Measurements from ENCODE around the gene PTPRD. TPM values are rescaled to one million over a fixed set of nuclear protein-coding genes. Genes with fewer than 3 reads are reported as not detected.

Gene PTPRD
- total RNA-seq, 1 donor from 2014 or later, result 109 TPM

GRCh38 chr9:8473244-8474020 is 2139.4 kb downstream of the PTPRD start:
- no peaks in the 10 kb centered on the region for H3K9me3 Mint-ChIP-seq

DNA sequence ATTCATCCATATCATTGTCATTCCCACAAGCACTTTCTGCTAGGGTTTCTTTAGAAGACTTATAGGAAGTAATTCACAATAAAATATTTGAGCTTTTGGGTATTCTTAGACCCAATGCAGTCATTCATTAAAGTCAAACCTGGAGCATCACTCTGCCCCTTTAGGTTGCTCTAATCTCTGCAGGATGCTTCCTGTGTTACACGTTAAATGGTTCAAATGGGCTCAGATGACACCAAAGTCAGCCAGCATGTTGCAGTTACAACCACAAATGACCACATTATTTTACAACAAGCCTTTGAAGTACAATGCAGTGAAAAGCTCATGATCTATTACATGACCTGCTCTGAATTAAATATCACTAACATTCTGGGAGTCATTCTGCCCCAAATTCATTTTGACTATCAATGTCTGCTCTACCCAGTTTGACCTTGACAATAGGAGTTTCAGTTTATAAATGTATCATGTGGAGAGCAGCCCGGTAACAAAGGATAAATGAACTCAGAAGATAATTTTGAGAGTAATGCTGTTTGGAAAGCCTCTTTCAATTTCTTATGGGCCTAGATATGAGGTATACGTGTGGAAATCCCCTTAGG is 2144.7 kb downstream of the PTPRD start:
- no peak for DNase-seq (ENCODE audit: low spot score in 2 of 2, unreplicated experiment in 2 of 2)

More at GRCh38 chr9:8473244-8474020, 2139.4 kb downstream of the PTPRD start:
- TF ChIP-seq, protein P1, sequence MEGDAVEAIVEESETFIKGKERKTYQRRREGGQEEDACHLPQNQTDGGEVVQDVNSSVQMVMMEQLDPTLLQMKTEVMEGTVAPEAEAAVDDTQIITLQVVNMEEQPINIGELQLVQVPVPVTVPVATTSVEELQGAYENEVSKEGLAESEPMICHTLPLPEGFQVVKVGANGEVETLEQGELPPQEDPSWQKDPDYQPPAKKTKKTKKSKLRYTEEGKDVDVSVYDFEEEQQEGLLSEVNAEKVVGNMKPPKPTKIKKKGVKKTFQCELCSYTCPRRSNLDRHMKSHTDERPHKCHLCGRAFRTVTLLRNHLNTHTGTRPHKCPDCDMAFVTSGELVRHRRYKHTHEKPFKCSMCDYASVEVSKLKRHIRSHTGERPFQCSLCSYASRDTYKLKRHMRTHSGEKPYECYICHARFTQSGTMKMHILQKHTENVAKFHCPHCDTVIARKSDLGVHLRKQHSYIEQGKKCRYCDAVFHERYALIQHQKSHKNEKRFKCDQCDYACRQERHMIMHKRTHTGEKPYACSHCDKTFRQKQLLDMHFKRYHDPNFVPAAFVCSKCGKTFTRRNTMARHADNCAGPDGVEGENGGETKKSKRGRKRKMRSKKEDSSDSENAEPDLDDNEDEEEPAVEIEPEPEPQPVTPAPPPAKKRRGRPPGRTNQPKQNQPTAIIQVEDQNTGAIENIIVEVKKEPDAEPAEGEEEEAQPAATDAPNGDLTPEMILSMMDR (IDR thresholded peaks at IDR 0.05; ENCODE audit: unreplicated experiment), result no peak
- peaks cover 18% of the 10 kb centered on the region for H3K4me1 Mint-ChIP-seq
- no peaks in the 10 kb centered on the region for H3K27me3 Mint-ChIP-seq (ENCODE audit: low read depth)
- DNase-seq (ENCODE audit: low spot score in 2 of 2, unreplicated experiment in 2 of 2), result no peak
- H3K4me3 Mint-ChIP-seq, result no peak overlapping the region
- no peak overlapping the region for H3K27ac Mint-ChIP-seq
- peaks cover 2% of the 10 kb centered on the region for H3K36me3 Mint-ChIP-seq

GRCh38 chr9:8457816-8458215 is 2155.0 kb downstream of the PTPRD start:
- TF ChIP-seq, protein P1 (IDR thresholded peaks at IDR 0.05; ENCODE audit: unreplicated experiment), result no peak
- no peak for DNase-seq (ENCODE audit: low spot score in 2 of 2, unreplicated experiment in 2 of 2)
- Mint-ChIP-seq H3K36me3 (peaks cover 1% of the 10 kb centered on the region), H3K9me3 (peaks cover 7% of the 10 kb centered on the region), H3K4me3 (no peak overlapping the region), H3K27me3 (ENCODE audit: low read depth) (no peaks in the 10 kb centered on the region), H3K4me1 (no peaks in the 10 kb centered on the region), H3K27ac (no peak overlapping the region)

More for the DNA sequence above, 2144.7 kb downstream of the PTPRD start:
- Mint-ChIP-seq H3K4me3 (no peak overlapping the region), H3K27ac (no peak overlapping the region), H3K36me3 (peaks cover 15% of the 10 kb centered on the region), H3K4me1 (peaks cover 11% of the 10 kb centered on the region), H3K9me3 (peaks cover 9% of the 10 kb centered on the region), H3K27me3 (ENCODE audit: low read depth) (no peaks in the 10 kb centered on the region)
- TF ChIP-seq, protein P1 (IDR thresholded peaks at IDR 0.05; ENCODE audit: unreplicated experiment), result no peak

GRCh38 chr9:8457055-8457454 is 2155.7 kb downstream of the PTPRD start:
- no peak overlapping the region for H3K4me3 Mint-ChIP-seq
- no peaks in the 10 kb centered on the region for H3K27me3 Mint-ChIP-seq (ENCODE audit: low read depth)
- no peaks in the 10 kb centered on the region for H3K4me1 Mint-ChIP-seq
- H3K27ac Mint-ChIP-seq, result no peak overlapping the region
- peaks cover 2% of the 10 kb centered on the region for H3K9me3 Mint-ChIP-seq
- TF ChIP-seq, protein P1 (IDR thresholded peaks at IDR 0.05; ENCODE audit: unreplicated experiment), result no peak
- DNase-seq (ENCODE audit: low spot score in 2 of 2, unreplicated experiment in 2 of 2), result no peak
- H3K36me3 Mint-ChIP-seq, result peaks cover 5% of the 10 kb centered on the region

- TF ChIP-seq, protein P1 (IDR thresholded peaks at IDR 0.05; ENCODE audit: unreplicated experiment), result no peak
- H3K36me3 Mint-ChIP-seq, result peaks cover 5% of the 10 kb centered on the region
- no peaks in the 10 kb centered on the region for H3K4me1 Mint-ChIP-seq
- no peak overlapping the region for H3K27ac Mint-ChIP-seq
- no peaks in the 10 kb centered on the region for H3K9me3 Mint-ChIP-seq
- no peak for DNase-seq (ENCODE audit: low spot score in 2 of 2, unreplicated experiment in 2 of 2)
- no peak overlapping the region for H3K4me3 Mint-ChIP-seq
- no peaks in the 10 kb centered on the region for H3K27me3 Mint-ChIP-seq (ENCODE audit: low read depth)
Measured at GRCh38 chr9:8456344-8456743, 2156.5 kb downstream of the PTPRD start.

Data from mesothelial cell of epicardium (in vitro differentiated cells).